ENCODE data around the gene CA12. TPM values are rescaled to one million over a fixed set of nuclear protein-coding genes. Genes with fewer than 3 reads are reported as not detected.

CA12 gene
- total and polyA plus RNA-seq, 2 of the 8 experiments (the other 6 are each of a cell fraction or from before 2014, with no cell fraction given): 4.7 to 4.9 TPM

GRCh38 chr15:63335543-63336240, 46.0 kb downstream of the CA12 start:
- H3K23me2 ChIP-seq (ENCODE audit: low read depth, low read length): no peaks in the 10 kb centered on the region
- no peaks in the 10 kb centered on the region for H3K79me1 ChIP-seq (ENCODE audit: low read depth, low read length)
- H3K14ac ChIP-seq (ENCODE audit: insufficient read length): no peak overlapping the region
- H3K79me2 ChIP-seq (ENCODE audit: control insufficient read depth in 1 of 2, insufficient read depth in 2 of 2, low read length in 2 of 2): no peaks in the 10 kb centered on the region
- H3K4me2 ChIP-seq (ENCODE audit: insufficient read depth in 1 of 2, low read depth in 2 of 2, low read length in 2 of 2): no peak overlapping the region
- FAIRE-seq (no peak), DNase-seq (ENCODE audit: low read depth in 1 of 2, low spot score in 2 of 2) (no peak)
- H3K9ac ChIP-seq (replicated peaks in 1 of 4; ENCODE audit: extremely low read depth in 1 of 4, low read depth in 3 of 4, low read length in 3 of 4): no peak overlapping the region
- no peak overlapping the region for H3K18ac ChIP-seq (ENCODE audit: extremely low read depth, low read length)
- peaks cover 12 to 21% (median 19%) of the 10 kb centered on the region in 4 experiments for H3K4me1 ChIP-seq (replicated peaks in 1 of 4; ENCODE audit: control insufficient read depth in 3 of 4, insufficient read depth in 4 of 4, low read length in 3 of 4)
- no peak overlapping the region for H2BK15ac ChIP-seq (ENCODE audit: low read length)
- H3K4ac ChIP-seq (replicated peaks; ENCODE audit: insufficient read length, low read depth, low read length): no peak overlapping the region
- H3K23ac ChIP-seq (ENCODE audit: insufficient read length): no peak overlapping the region
- ChIA-PET POLR2A (ENCODE audit: partially characterized antibody) (no interaction called here), CTCF (ENCODE audit: partially characterized antibody) (no interaction called here)
- H2BK120ac ChIP-seq (replicated peaks; ENCODE audit: low read depth, low read length): no peak overlapping the region
- no peak overlapping the region for H4K5ac ChIP-seq (ENCODE audit: insufficient read length, low read depth, low read length)
- H3K9me3 ChIP-seq (ENCODE audit: insufficient read depth in 2 of 2, low read depth in 1 of 2, low read length in 1 of 2): no peaks in the 10 kb centered on the region
- H3K27ac ChIP-seq (ENCODE audit: low read depth, low read length): no peak overlapping the region
- no peak overlapping the region for H3K4me3 ChIP-seq (ENCODE audit: extremely low read depth in 1 of 4, insufficient read depth in 2 of 4, low read depth in 3 of 4, low read length in 4 of 4)
- no peak overlapping the region for H3K56ac ChIP-seq (replicated peaks; ENCODE audit: insufficient read length, low read depth, low read length)
- H4K8ac ChIP-seq (ENCODE audit: extremely low read depth, insufficient read depth, low read length): no peak overlapping the region
- H4K91ac ChIP-seq (replicated peaks; ENCODE audit: insufficient read length, low read length): no peak overlapping the region
- no peak overlapping the region for H2BK12ac ChIP-seq (ENCODE audit: low read depth, low read length)
- no peak overlapping the region for H2BK20ac ChIP-seq (ENCODE audit: low read length)
- H3K36me3 ChIP-seq (ENCODE audit: control insufficient read depth in 2 of 4, insufficient read depth in 4 of 4, low read length in 3 of 4): no peaks in the 10 kb centered on the region
- H3K27me3 ChIP-seq (replicated peaks in 1 of 4; ENCODE audit: control insufficient read depth in 3 of 4, extremely low read depth in 1 of 4, insufficient read depth in 3 of 4, low read length in 3 of 4): no peaks in the 10 kb centered on the region; a peak in 1 of 7 replicates
- no peak overlapping the region for H2AFZ ChIP-seq (ENCODE audit: low read length)
- H4K20me1 ChIP-seq (replicated peaks in 1 of 2; ENCODE audit: control insufficient read depth in 1 of 2, insufficient read depth in 2 of 2, low read length in 2 of 2): no peaks in the 10 kb centered on the region
- H2AK5ac ChIP-seq (ENCODE audit: low read depth, low read length): no peak overlapping the region
- WGBS, 2 experiments (ENCODE audit: extremely low coverage in 1 of 2, insufficient coverage in 1 of 2, insufficient read length in 1 of 2, insufficient replicate concordance in 2 of 2, low coverage in 1 of 2, low lambda C conversion rate in 2 of 2, missing lambda C conversion rate in 1 of 2): 87% methylated on average over 8 of the region's 8 CpGs; no CpG with 5 or more reads in 1 of the 2 experiments
- H2BK5ac ChIP-seq (ENCODE audit: low read depth, low read length): no peak overlapping the region
- TF ChIP-seq EZH2 (IDR thresholded peaks at IDR 0.05; ENCODE audit: low read depth, low read length, severe bottlenecking): no peak
- no peak for TF ChIP-seq CEBPB (IDR thresholded peaks at IDR 0.05; ENCODE audit: low read depth, low read length)
- TF ChIP-seq CBX8 (IDR thresholded peaks at IDR 0.05; ENCODE audit: borderline replicate concordance, low read depth, low read length): no peak
- TF ChIP-seq YY1 (IDR thresholded peaks at IDR 0.05; ENCODE audit: low read depth, low read length): no peak
- no peak for TF ChIP-seq SRF (IDR thresholded peaks at IDR 0.05; ENCODE audit: low read depth, low read length)
- no peak for TF ChIP-seq HDAC2 (IDR thresholded peaks at IDR 0.05; ENCODE audit: borderline replicate concordance in 1 of 2, low read depth in 2 of 2, low read length in 2 of 2)
- TF ChIP-seq SIRT6 (IDR thresholded peaks at IDR 0.05; ENCODE audit: low read length): no peak
- TF ChIP-seq CHD2 (IDR thresholded peaks at IDR 0.05; ENCODE audit: low read length): no peak
- TF ChIP-seq TBP (IDR thresholded peaks at IDR 0.05; ENCODE audit: low read depth, low read length): no peak
- no peak for TF ChIP-seq ATF3 (IDR thresholded peaks at IDR 0.05; ENCODE audit: insufficient read depth, low read depth, low read length)
- no peak for TF ChIP-seq RFX5 (IDR thresholded peaks at IDR 0.05; ENCODE audit: borderline replicate concordance, low read depth, low read length)
- TF ChIP-seq BCL11A (IDR thresholded peaks at IDR 0.05; ENCODE audit: low read depth in 2 of 2, low read length in 2 of 2): no peak
- TF ChIP-seq SIN3A (conservative IDR thresholded peaks at IDR 0.05 in 1 of 2, IDR thresholded peaks at IDR 0.05 in 1 of 2; ENCODE audit: low read depth in 1 of 2, low read length in 2 of 2): no peak
